ENCODE results near the gene ARHGEF4.

- TF ChIP-seq, protein P1, sequence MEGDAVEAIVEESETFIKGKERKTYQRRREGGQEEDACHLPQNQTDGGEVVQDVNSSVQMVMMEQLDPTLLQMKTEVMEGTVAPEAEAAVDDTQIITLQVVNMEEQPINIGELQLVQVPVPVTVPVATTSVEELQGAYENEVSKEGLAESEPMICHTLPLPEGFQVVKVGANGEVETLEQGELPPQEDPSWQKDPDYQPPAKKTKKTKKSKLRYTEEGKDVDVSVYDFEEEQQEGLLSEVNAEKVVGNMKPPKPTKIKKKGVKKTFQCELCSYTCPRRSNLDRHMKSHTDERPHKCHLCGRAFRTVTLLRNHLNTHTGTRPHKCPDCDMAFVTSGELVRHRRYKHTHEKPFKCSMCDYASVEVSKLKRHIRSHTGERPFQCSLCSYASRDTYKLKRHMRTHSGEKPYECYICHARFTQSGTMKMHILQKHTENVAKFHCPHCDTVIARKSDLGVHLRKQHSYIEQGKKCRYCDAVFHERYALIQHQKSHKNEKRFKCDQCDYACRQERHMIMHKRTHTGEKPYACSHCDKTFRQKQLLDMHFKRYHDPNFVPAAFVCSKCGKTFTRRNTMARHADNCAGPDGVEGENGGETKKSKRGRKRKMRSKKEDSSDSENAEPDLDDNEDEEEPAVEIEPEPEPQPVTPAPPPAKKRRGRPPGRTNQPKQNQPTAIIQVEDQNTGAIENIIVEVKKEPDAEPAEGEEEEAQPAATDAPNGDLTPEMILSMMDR (IDR thresholded peaks at IDR 0.05): no peak
- TF ChIP-seq EP300 (IDR thresholded peaks at IDR 0.05): no peak
- no peak for TF ChIP-seq POLR2A (IDR thresholded peaks at IDR 0.05; ENCODE audit: low read depth)
- no peak for TF ChIP-seq POLR2AphosphoS5 (IDR thresholded peaks at IDR 0.05)
Observed at GRCh38 chr2:130840506-130840905, 3.8 kb downstream of the ARHGEF4 start.
